Measurements from ENCODE around the gene KIAA1328. TPM values are rescaled to one million over a fixed set of nuclear protein-coding genes. Genes with fewer than 3 reads are reported as not detected.

KIAA1328 gene
- total RNA-seq, 1 experiment from 2014 or later = 4.9 TPM

DNA sequence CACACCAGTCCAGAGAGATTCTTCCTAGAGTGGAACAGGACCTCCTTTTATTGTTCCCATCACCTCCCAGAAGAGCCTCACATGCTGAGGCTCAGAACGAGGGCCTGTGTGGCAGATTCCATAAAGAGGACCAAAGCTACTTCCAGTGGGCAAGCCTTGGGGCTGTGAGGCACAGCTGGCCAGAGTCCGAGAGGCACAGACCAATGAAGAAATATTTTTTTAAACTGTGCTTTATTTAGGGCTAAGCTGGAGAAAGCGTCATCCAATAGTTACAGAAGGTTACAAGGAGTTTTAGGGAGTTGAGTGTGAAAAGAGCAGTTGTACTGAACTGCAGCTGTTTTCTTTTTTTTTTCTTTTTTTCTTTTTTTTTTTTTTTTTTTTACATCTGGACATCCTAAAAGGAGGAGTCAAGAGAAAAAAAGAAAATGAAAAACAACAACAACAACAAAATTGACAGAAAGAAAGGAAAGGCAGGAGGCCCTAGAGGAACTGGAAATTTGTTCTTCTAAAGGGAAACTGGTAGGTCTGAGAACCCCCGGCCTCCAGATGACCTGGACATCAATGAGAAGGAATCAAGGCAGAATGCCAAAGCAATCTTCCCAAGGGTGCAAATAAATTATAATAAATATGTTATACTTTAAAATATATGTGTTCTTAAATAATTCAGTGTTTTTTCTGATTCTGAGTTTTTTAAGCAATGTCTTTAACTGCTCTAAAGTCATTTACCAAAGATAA, 414.1 kb downstream of the KIAA1328 start:
- Mint-ChIP-seq H3K27me3 (ENCODE audit: insufficient read depth, unreplicated experiment) (no peaks in the 10 kb centered on the region), H3K4me1 (ENCODE audit: low read depth, unreplicated experiment) (peaks cover 6% of the 10 kb centered on the region), H3K9me3 (ENCODE audit: unreplicated experiment) (no peaks in the 10 kb centered on the region), H3K36me3 (ENCODE audit: insufficient read depth, unreplicated experiment) (no peaks in the 10 kb centered on the region), H3K4me3 (ENCODE audit: unreplicated experiment) (no peak overlapping the region), H3K27ac (ENCODE audit: unreplicated experiment) (no peak overlapping the region)
- no TSS peak for BruUV-seq (replicated peaks)
- no peak for TF ChIP-seq CTCF (IDR thresholded peaks at IDR 0.05; ENCODE audit: insufficient read depth in 1 of 2, low read depth in 1 of 2, low read length in 1 of 2, severe bottlenecking in 1 of 2, unreplicated experiment in 1 of 2)
- no peaks in the 10 kb centered on the region for H3K9me3 ChIP-seq
- H3K36me3 ChIP-seq (ENCODE audit: control insufficient read depth, insufficient read depth, low read length) = no peaks in the 10 kb centered on the region
- no peak overlapping the region for H3K4me3 ChIP-seq (ENCODE audit: low read depth, low read length)
- intact Hi-C loops (cut with micrococcal nuclease; ENCODE audit: unreplicated experiment) = no loop called here
- H3K27me3 ChIP-seq (replicated peaks; ENCODE audit: control insufficient read depth, insufficient read depth, low read length) = no peaks in the 10 kb centered on the region
- no peaks in the 10 kb centered on the region for H3K4me1 ChIP-seq
- CTCF ChIA-PET = no interaction called here
- POLR2A ChIA-PET = no interaction called here
- no peak for DNase-seq

GRCh38 chr18:37243741-37244140, 414.8 kb downstream of the KIAA1328 start:
- Histone ChIP-seq H3K27me3 (replicated peaks; ENCODE audit: control insufficient read depth, insufficient read depth, low read length) (no peaks in the 10 kb centered on the region), H3K4me1 (no peaks in the 10 kb centered on the region), H3K9me3 (no peaks in the 10 kb centered on the region), H3K4me3 (ENCODE audit: low read depth, low read length) (no peak overlapping the region), H3K36me3 (ENCODE audit: control insufficient read depth, insufficient read depth, low read length) (no peaks in the 10 kb centered on the region)
- Mint-ChIP-seq H3K27me3 (ENCODE audit: insufficient read depth, unreplicated experiment) (no peaks in the 10 kb centered on the region), H3K4me3 (ENCODE audit: unreplicated experiment) (no peak overlapping the region), H3K27ac (ENCODE audit: unreplicated experiment) (no peak overlapping the region), H3K9me3 (ENCODE audit: unreplicated experiment) (no peaks in the 10 kb centered on the region), H3K4me1 (ENCODE audit: low read depth, unreplicated experiment) (peaks cover 3% of the 10 kb centered on the region), H3K36me3 (ENCODE audit: insufficient read depth, unreplicated experiment) (no peaks in the 10 kb centered on the region)
- BruUV-seq (replicated peaks) = no TSS peak
- no peak for TF ChIP-seq CTCF (IDR thresholded peaks at IDR 0.05; ENCODE audit: insufficient read depth in 1 of 2, low read depth in 1 of 2, low read length in 1 of 2, severe bottlenecking in 1 of 2, unreplicated experiment in 1 of 2)
- ChIA-PET CTCF (no interaction called here), POLR2A (no interaction called here)
- intact Hi-C loops (cut with micrococcal nuclease; ENCODE audit: unreplicated experiment) = no loop called here
- DNase-seq = no peak

DNA sequence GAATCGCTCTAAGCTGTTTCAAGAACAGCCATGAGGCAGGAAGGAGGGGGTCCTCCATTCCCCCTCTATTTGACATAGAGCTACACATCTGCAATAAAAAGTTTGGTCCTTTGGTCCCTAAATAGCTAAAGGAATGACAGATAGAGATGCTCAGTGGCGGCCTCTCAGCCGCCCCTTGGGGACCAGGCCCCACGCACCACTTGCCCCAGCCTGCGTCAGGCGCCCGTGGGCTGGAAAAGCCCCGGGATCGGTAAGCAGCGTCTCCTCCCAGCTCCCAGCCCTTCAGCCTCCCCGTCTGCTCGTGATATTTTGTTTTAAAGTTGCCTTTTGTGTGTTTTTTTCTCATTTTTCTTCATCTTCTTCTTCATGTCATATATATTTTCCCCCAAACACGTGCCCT, 415.7 kb downstream of the KIAA1328 start:
- Mint-ChIP-seq H3K36me3 (ENCODE audit: insufficient read depth, unreplicated experiment) (peaks cover 6% of the 10 kb centered on the region), H3K4me3 (ENCODE audit: unreplicated experiment) (no peak overlapping the region), H3K4me1 (ENCODE audit: low read depth, unreplicated experiment) (no peaks in the 10 kb centered on the region), H3K27ac (ENCODE audit: unreplicated experiment) (no peak overlapping the region), H3K27me3 (ENCODE audit: insufficient read depth, unreplicated experiment) (no peaks in the 10 kb centered on the region), H3K9me3 (ENCODE audit: unreplicated experiment) (no peaks in the 10 kb centered on the region)
- H3K36me3 ChIP-seq (ENCODE audit: control insufficient read depth, insufficient read depth, low read length) = no peaks in the 10 kb centered on the region
- no peak for TF ChIP-seq CTCF (IDR thresholded peaks at IDR 0.05; ENCODE audit: insufficient read depth in 1 of 2, low read depth in 1 of 2, low read length in 1 of 2, severe bottlenecking in 1 of 2, unreplicated experiment in 1 of 2)
- H3K9me3 ChIP-seq = no peaks in the 10 kb centered on the region
- ChIA-PET POLR2A (no interaction called here), CTCF (interaction anchor here (0.7 kb wide), 1 partner anchor 586 kb away, joined by 6 read pairs; no protein-coding TSS in a partner anchor)
- H3K4me3 ChIP-seq (ENCODE audit: low read depth, low read length) = no peak overlapping the region
- intact Hi-C loops (cut with micrococcal nuclease; ENCODE audit: unreplicated experiment) = no loop called here
- BruUV-seq (replicated peaks) = no TSS peak
- no peaks in the 10 kb centered on the region for H3K27me3 ChIP-seq (replicated peaks; ENCODE audit: control insufficient read depth, insufficient read depth, low read length)
- no peak for DNase-seq
- no peaks in the 10 kb centered on the region for H3K4me1 ChIP-seq

Data from Caco-2 (cell line).